ENCODE results near the gene TRIM74.
"Not testable (repeated sequence)": the region's sequence is repeated elsewhere in the genome, so short reads cannot be mapped to it uniquely, and the experiment has no call there.

Gene TRIM74

DNA sequence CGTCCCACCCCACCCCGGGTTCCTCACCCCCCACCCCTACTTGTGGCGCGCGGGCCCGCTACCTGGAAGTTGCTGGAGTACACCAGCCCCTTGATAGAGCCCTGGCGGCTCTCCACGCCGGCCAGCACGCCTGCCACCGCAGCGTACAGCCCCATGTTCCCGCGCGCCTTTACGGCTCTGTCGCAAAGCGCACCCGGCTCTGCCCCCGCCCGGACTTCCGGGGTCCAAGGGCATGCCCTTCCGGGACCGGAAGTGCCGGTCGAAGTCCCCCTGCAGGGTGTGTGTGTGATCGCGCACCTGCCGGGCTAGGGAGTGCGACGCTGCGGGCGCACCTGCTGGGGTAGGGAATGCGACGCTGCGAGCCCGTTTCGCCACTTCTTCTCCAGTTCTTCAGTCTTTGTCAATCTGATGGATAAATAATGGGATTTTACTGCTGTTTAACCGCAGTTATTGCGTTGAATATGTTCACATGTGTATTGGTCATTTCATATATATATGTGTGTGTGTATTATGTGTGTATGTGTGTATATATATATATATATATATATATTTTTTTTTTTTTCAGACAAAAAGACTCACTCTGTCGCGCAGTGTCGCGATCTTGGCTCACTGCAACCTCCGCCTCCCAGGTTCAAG is 14.6 kb downstream of the TRIM74 start:
- DNase-seq, result not testable (repeated sequence)

DNA sequence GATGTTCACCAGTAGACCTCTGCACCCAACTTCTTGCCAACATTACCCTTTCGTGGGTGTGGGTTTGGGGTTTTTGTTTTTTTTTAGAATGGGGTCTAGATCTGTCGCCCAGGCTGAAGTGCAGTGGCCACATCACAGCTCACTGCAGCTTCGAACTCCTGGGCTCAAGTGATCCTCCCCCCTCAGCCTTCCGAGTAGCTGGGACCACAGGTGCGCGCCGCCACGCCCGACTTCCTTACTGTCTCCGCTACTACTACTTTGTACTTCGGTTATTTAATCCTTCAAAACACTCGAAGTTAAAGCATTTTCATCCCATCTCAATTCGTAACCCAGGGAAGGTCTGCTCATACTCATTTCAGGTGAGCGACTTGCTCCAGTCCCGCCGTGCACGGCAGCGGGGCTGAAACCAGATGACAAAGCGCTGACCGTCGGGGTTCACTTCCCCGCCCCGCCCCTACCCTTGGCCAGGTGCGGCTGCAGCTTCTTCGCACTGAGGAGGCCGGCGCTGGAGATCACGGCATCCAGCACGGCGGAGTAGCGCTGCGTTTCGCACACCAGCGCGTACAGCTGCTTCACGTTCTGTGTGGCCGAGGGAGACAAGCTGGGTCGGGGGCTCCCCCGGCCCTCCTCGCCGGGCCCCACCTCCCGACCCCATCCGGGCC is 15.2 kb downstream of the TRIM74 start:
- not testable (repeated sequence) for DNase-seq

DNA sequence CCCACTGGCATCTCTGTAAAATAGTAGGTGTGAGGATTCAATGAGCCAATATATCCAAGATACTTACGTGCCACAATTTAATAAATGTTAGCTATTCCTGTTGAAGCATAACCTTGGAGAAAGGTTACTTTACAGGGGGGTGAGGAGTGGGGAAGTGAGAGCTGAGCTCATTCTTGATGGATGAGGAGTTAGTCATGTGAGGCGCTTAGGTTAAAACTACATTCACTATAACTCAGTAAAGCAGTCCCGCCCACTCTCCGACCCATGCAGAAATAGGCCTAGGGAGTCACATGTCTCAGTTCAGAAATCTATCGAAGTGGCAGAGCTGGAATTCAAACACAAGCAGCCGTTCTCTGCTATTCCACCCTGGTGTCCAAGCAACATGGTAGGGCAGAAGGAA is 18.8 kb downstream of the TRIM74 start:
- DNase-seq, result not testable (repeated sequence)

DNA sequence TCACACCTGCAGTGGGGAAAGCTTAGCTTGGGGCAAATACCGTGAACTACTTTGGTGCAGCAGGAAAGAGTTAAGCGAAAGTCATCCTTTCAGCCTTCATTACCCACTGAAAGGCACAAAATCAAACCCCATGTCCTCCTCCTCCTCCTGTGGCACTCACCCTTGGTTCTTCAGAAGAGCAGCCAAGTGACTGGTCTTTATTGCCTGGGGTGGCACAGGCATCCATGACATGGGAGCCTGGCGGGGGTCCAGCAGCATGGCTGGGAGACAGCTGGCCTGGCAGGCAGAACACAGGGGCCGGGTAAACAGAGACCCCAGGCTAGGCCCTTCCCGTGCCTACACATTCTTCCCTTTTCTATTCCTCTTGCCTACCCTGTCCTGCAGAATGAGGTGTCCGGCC is 19.6 kb downstream of the TRIM74 start:
- not testable (repeated sequence) for DNase-seq

DNA sequence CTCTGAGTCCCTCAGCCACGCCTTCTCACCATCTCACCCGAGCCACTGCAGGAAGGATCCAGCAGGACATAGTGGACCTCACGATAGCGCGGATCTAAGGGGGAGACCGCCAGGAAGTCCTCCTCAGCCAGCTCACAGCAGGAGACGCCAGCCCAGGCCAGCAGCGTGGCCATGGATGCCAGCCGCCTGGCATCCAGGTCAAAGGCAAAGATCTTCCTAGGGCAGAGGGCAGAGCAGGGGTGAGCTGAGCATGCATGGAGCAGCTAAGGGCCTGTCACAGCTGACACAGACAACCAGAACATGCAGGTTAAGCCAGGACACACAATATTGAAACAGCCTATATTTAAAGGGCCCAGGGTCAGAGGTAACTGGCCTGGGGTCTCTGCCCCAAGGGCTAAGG is 20.0 kb downstream of the TRIM74 start:
- not testable (repeated sequence) for DNase-seq

GRCh38 chr7:72948714-72949113 is 20.6 kb downstream of the TRIM74 start:
- DNase-seq, result not testable (repeated sequence)

DNA sequence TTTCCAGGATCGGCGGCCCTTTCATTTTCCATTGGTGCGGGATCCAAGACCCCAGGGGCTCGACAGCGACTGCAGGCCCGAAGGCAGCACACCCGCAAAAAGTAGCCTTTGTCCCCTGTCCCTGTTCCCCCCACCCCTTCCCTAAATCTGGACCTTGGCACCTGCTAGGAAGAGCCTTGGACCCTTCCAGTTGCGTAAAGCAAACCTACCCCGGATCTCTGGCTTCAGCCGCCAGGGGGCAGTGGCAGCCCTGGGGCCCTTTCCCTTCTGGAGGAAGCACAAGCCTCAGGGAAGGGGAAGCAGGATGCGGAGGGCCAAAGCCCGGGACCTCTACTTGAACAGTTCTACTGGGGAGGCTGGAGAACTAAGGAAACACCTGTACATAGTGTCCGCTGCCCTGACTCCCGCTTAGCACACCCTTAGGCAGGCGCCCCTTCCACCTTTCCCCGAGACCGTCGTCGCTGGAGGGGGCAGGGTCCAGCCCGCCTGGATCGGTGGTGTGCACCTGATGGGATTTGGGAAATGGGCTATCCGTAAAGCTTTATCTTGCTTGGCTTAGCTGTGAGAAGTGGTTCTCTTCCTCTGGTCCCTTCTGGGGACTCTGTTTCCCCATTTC is 23.0 kb downstream of the TRIM74 start:
- DNase-seq, result not testable (repeated sequence)

DNA sequence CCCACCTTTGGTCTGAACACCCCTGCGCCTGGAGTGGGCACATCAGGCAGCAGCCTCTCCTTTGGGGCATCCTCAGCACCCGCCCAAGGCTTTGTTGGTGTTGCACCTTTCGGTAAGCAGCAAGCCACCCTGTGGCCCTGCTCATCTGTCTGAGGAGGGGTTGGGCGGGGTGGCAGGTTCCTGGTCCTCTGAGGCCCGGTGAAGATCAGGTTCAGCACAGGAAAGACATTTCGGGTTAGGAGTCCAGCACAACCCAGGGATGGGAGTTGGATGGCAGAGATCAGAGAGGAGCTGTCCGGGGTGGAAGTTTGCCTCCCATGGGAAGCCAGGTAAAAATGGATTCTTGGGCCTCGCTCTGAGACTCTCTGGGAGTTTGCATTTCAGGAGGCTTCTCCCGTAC is 23.7 kb downstream of the TRIM74 start:
- DNase-seq, result not testable (repeated sequence)

- DNase-seq, result not testable (repeated sequence)
Measured at GRCh38 chr7:72944937-72945336, 24.3 kb downstream of the TRIM74 start.

DNA sequence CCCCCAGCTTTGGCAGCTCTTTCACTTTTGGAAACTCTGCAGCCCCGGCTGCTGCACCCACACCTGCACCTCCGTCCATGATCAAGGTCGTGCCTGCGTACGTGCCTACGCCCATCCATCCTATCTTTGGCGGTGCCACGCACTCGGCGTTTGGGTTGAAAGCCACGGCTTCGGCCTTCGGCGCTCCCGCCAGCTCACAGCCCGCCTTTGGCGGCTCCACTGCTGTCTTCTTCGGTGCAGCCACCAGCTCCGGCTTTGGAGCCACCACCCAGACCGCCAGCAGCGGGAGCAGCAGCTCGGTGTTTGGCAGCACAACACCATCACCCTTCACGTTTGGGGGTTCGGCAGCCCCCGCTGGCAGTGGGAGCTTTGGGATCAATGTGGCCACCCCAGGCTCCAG is 26.3 kb downstream of the TRIM74 start:
- DNase-seq, result not testable (repeated sequence)

GRCh38 chr7:72942022-72942705 is 27.1 kb downstream of the TRIM74 start:
- not testable (repeated sequence) for DNase-seq

GRCh38 chr7:72928216-72928615 is 41.0 kb downstream of the TRIM74 start:
- not testable (repeated sequence) for DNase-seq

GRCh38 chr7:72927791-72928190 is 41.5 kb downstream of the TRIM74 start:
- not testable (repeated sequence) for DNase-seq

- DNase-seq, result no peak
Measured at GRCh38 chr7:72925546-72926120, 43.6 kb downstream of the TRIM74 start.

GRCh38 chr7:72924733-72925545 is 44.3 kb downstream of the TRIM74 start, which contains the start of gene POM121:
POM121 (plus strand) TSS chr7:72925095; CDS start chr7:72925122, 27 bp downstream.
- DNase-seq, result peak; percentile 74

- no peak for DNase-seq
Measured at GRCh38 chr7:72924386-72924732, 44.9 kb downstream of the TRIM74 start.

GRCh38 chr7:72919256-72919775 is 50.0 kb downstream of the TRIM74 start:
- DNase-seq, result no peak

DNA sequence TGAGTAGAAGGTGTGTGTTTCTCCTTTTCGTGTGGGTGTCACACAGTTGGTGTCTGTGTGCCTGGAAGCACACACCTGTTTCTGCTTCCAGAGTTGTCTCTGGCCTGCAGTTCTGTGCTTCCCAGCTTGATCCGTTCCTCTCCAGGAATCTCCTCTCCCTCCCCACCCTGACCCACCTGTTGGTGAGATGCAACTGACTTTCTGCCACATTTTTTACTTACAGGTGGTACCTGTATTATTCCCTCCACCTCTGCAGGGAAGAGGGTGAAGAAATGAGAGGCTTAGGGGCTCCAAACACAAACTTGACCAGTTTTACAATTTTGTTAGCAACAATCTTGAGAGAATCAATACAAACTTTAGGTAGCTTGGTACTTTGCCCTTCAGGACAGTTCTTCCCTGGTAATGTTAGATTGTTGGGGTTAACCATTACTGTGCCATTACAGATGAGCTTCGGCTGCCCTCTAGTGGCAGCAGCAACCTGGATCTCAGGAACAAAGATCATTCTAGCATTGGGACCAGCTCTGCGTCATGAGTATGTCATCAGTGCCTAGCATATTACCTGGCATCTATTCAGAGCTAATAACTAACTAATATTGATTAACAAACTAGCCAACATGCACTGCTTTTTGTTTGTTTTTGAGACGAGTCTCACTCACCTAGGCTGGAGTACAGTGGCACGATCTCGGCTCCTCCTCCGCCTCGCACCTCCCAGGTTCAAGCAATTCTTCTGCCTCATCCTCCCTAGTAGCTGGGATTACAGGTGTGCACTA is 54.3 kb downstream of the TRIM74 start:
- DNase-seq, result peak; percentile 25

GRCh38 chr7:72913750-72914149 is 55.5 kb downstream of the TRIM74 start:
- DNase-seq, result not testable (repeated sequence)

DNA sequence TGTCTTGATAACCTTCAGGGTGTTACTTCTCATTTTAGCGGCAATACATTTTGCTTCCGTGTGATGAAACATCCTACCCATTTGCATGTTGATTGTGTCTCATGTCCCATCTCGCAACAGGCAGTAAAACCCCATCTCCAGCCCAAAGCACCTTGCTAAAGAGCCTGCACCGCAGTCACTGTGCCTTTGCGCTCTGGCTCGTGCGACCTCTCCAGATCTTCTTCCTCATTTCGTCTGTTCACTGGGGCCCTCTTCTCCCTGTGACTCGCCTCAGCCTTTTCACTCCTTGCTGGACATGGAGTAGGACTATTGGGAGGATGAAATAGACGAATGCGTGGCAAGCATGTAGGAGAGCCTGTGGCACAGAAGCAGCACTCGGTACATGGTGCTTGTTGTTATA is 57.9 kb downstream of the TRIM74 start:
- DNase-seq, result not testable (repeated sequence)

All from effector CD4-positive, alpha-beta T cell (primary cell).